Activated CD4-positive, alpha-beta T cell treated with anti-CD3 and anti-CD28 coated beads for 24 hours (primary cell): ENCODE results near the gene PROSER3.
A peak's percentile ranks its signal among the peaks of the same experiment; 100 is the strongest.

ENCODE experiments used
- DNase-seq, 2 donors: peaks; one replicate each; pipeline ENCODE4 v3.0.0-alpha.2; 2020; ENCODE audit warnings: low read depth in 2 of 2

The PROSER3 gene

DNA sequence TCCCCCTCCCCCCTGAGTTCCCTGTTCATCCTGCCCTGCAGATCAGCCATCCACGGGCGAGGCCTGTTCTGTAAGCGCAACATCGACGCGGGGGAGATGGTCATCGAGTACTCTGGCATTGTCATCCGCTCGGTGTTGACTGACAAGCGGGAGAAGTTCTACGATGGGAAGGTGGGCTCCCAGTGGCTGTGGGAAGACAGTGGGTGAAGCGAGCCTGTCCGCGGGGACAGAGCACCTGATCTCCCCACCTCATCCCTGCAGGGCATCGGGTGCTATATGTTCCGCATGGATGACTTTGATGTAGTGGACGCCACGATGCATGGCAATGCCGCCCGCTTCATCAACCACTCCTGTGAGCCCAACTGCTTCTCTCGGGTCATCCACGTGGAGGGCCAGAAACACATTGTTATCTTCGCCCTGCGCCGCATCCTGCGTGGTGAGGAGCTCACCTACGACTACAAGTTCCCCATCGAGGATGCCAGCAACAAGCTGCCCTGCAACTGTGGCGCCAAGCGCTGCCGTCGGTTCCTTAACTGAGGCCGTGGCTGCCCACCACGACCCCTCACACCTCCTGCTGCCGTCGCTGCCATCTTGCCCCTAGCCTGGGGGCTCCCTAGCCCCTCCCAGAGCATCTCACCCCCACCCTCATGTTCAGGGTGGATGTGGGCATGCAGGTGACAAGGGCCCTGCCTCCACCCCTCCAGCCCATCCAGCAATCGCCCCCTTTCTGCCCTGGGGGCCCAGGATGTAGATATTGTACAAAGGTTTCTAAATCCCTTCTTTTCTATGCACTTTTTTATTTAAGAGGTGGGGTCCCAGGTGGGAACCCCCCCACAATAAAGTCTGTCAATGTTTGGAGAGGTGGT, 19.7 kb upstream of the PROSER3 start:
- DNase-seq = no peak

DNA sequence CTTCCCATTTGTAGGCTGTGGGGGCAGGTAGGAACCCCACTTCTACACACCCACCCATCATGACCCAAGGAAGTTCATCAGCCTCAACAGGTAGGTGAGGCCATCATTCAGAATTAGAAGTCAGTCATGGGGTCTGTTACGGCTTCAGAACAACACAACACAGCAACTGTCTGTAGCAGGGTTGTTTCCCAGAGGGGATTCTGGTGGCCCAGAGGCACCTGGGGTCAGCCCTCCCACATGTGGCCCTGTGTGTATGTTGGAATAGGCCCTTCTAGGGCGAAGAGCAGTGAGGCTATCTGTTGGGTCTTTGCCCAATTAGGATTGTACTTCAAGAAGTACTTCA, 19.1 kb upstream of the PROSER3 start:
- DNase-seq = no peak

DNA sequence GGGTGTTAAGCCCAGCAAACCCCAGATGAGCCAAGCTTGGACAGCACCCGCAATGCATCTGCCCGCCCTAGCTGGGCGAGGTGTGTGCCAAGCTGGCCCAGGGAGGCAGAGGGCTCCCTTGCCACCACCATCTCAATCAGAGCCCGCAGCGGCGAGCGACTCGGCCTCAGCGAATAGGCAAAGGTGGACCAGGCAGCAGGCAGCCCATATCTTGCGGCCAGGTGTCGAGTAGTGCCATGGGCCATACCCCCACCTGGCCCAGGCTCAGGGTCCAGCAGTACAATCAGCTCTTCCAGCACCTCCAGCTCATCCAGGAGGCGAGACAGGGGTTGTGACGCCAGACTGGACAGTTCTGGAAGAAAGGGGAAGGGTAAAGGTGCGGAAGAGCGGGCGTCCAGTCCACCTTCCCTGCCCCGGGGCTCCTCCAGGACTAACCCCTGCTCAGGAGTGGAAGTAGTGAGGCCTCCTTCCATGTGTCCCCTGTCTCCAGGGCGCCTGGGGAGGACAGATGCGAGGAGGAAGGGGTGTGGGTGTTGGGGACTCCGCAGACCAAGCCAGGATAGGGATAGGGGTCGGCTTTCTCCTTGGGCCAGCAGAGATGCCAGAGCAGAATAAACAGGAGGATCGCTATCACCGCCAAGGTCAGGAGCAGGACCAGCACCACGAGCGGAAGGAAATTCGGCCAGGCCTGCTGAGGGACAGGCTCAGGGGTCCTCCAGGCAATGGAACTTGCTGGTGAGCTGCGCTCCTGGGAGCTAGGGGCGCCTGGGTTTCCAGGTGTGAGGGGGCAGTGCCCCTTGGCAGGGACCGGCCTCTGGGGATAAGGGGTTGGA, 18.5 kb upstream of the PROSER3 start:
- DNase-seq = no peak

GRCh38 chr19:35740108-35740422, 17.9 kb upstream of the PROSER3 start:
- no peak for DNase-seq

GRCh38 chr19:35740423-35741202, 17.4 kb upstream of the PROSER3 start:
- peak; percentile 92 to 95 for DNase-seq

DNA sequence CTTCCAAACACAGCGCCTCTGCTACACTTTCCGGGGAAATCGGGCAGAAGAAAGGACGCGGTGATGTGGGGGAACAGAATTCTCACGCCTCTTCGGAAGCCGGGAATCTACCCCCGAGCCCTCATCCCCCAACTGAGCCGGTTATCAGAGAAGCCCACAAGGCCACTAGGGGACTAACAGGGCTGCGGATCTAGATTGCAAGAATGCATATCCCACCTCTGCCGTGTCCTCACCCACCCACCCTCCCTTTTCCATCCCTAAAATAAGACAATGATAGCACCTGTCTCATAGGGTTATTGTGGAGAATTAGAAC, 16.8 kb upstream of the PROSER3 start:
- no peak for DNase-seq

GRCh38 chr19:35742121-35742724, 15.8 kb upstream of the PROSER3 start, which contains the start of gene IGFLR1:
Gene IGFLR1 (minus strand): TSS chr19:35742452. CDS start chr19:35741180, 1,272 bp downstream.
- peak; percentile 51 to 58 for DNase-seq

DNA sequence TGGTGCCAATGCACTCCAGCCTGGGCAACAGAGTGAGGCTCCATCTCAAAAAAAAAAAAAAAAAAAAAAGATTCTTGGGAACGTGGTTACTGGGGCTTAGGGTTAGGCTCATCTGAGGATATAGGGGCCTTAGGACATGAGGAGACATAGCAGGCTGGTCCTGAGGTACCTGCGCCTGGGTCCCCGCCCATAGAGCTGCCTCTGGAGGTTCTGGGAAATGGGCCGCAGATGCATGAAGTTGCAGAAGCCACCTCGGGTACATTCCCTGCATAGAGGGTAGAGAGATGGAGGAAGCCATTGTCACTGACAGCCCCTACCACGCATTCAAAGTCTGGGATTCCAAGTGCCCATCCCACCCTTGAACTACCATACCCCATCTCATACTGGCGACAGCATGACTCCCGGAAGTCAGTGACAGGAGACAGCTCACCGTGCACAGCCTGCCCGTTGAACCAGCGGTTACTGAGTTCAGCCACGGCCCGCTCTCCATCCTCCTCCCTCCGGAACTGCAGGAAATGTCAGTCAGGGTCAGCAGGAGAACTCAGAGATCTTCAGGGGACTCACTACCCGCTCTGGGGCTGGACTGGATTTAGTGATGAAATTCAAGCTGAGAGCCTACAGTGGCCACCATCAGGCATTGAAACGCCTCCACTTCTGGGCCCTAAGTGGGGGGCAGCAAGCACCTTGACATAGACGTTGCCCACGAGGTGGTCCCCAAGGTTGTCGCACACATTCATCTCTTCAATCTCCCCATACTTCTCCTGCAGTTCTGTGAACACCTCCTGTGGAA, 14.1 kb upstream of the PROSER3 start:
- DNase-seq = no peak

GRCh38 chr19:35744430-35745327, 13.3 kb upstream of the PROSER3 start:
- DNase-seq = peak; percentile 83 to 84

- DNase-seq = peak; percentile 84 to 87
These were observed 12.5 kb upstream of the PROSER3 start, which contains the start of the genes PSENEN and U2AF1L4 for GRCh38 chr19:35745328-35746086. Gene PSENEN (plus strand): TSS chr19:35745651. CDS start chr19:35745931, 280 bp downstream. Gene U2AF1L4 (minus strand): TSS chr19:35745418. CDS start chr19:35745391, 27 bp downstream.

GRCh38 chr19:35746087-35746462, 11.9 kb upstream of the PROSER3 start:
- DNase-seq = no peak

DNA sequence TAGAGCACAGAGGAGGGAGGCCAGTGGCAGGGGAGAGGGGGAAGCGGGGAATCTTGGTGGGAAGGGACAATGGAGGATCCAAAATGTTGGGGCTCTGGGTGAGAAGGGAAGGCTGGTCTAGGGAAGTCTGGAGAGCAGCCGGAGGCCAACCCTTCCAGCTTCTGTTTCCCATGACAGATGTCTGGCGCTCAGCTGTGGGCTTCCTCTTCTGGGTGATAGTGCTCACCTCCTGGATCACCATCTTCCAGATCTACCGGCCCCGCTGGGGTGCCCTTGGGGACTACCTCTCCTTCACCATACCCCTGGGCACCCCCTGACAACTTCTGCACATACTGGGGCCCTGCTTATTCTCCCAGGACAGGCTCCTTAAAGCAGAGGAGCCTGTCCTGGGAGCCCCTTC, 11.4 kb upstream of the PROSER3 start:
- DNase-seq = no peak

DNA sequence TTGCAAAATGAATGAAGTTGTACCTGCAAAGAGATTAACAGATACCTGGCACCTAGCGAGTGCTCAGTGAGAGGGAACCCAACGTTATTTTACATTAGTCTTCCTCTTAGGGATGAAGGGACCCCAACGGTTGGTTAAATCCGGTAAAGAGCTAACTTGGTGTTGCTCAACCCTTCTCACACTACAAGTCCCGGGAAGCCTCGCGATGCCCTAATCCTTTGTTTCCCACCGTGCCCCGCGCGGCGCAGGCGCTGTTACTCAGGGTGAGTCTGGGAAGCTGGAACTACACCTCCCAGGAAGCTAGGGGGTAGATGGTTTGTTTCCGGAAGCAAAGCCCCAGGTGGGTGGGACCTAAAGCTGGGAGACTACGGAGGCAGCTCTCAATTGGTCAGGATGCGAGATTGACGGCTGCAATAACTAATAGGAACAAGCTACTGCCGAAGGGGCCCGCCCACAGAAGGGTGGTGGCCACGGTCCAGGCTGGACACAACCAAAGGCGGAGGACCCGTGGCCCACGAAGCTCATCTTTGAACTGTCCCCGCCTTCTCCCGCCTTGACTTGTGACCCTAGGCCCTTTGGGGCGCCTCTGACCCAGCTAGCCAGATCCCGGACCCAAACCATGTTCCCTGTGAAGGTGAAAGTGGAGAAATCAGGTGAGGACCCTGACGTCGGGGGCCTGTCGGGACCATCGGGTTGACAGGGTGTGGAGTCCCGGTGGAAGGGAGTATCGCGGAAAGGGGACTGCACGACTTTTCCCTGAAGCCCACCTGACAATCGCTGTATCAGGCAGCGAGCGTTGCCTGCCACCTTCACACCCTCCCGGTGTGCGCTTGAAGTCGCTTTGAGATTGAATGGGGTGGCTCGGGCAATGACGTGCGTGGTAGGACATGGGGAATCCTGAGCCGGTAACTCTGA, 9.6 kb upstream of the PROSER3 start, which contains the start of gene LIN37:
TSS of gene LIN37 (plus strand) at position 471 of the 915 bp plus-strand sequence. CDS start at position 620, 149 bp downstream.
- peak; percentile 97 for DNase-seq

GRCh38 chr19:35750167-35750566, 7.8 kb upstream of the PROSER3 start:
- DNase-seq = no peak

- DNase-seq = no peak
These were observed 5.9 kb upstream of the PROSER3 start for GRCh38 chr19:35751839-35752745.

- no peak for DNase-seq
These were observed 5.1 kb upstream of the PROSER3 start for GRCh38 chr19:35752746-35753350.
